ENCODE results near the gene TFF1.

DNA sequence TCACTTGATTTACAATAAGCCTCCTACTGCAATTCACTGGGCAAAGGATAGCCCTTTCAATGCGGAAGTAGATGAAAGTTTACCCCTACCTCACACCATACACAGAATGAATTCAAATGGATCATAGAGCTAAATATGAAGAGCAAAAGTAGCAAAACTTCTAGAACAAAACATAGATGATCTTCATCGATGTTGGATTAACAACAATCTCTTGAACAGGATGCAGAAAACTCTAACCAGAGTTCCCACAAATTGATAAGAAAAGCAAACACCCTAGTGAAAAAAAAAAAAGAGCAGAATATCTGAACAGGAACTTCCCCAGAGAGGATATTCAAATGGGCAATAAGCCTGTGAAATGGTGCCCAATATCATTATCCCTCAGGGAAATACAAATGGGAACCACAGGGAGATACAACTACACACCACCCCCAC, 35.5 kb upstream of the TFF1 start:
- TF ChIP-seq SIN3A (IDR thresholded peaks at IDR 0.05; ENCODE audit: borderline replicate concordance, insufficient read depth, low read length) (no peak), POLR2AphosphoS5 (IDR thresholded peaks at IDR 0.05; ENCODE audit: low read depth, low read length) (no peak)
